ENCODE data around the gene PLAU.
A peak's percentile ranks its signal among the peaks of the same experiment; 100 is the strongest.
"Not testable (repeated sequence)": the region's sequence is repeated elsewhere in the genome, so short reads cannot be mapped to it uniquely, and the experiment has no call there.

Gene PLAU

GRCh38 chr10:73876971-73877370, 34.0 kb upstream of the PLAU start:
- no peak for DNase-seq

GRCh38 chr10:73877533-73878160, 33.3 kb upstream of the PLAU start:
- no peak for DNase-seq

- DNase-seq: no peak
Measured at GRCh38 chr10:73878365-73878764, 32.6 kb upstream of the PLAU start.

GRCh38 chr10:73879296-73880173, 31.4 kb upstream of the PLAU start:
- DNase-seq: peak; percentile 87

DNA sequence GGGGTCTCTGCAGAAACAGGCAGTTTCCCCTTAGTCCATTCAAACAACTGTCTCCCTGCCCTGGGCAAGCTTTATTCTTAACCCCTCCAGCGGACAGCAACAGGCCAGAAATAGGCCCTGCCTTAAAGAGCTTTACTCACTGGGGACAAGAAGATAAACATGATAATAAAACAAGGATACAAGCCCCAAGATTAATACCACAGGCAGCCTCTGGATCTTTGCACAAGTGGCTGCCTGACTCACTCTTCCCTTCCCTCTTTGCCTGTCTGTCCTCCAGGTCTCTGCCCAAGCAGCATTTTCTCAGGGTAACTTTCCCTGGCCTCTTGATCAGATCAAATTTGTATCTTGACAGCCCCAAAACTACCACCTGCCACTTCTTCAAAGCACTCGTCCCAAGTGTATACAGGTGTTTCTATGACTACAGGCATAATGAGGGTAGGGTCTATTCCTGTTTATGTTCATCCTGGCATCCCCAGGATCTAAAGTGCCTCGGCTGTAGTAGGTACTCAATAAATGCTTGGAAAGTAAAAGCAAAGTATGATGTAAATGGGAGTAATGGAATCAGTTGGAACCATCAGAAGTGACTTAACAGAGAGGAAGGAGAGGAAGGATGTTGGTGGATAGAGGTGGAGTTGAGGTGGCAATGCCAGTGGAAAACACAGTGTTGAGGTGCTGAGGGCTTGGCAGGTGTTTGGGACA, 29.6 kb upstream of the PLAU start:
- DNase-seq: no peak

DNA sequence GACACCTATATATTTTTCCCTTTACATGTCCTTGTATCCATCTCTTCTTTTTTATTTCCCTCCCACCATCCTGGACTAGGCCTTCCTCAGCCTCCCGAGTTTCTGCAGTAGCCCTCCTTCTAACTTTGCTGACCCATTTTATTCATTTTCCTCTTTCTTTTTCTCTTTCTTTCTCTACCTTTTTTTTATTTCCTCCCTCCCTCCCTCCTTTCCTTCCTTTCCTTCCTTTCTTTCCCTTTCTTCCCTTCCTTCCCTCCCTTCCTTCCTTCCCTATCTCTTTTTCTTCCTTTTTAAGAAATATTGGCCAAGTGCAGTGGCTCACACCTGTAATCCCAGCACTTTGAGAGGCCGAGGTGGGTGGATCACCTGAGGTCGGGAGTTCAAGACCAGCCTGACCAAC, 26.9 kb upstream of the PLAU start:
- DNase-seq: no peak

DNA sequence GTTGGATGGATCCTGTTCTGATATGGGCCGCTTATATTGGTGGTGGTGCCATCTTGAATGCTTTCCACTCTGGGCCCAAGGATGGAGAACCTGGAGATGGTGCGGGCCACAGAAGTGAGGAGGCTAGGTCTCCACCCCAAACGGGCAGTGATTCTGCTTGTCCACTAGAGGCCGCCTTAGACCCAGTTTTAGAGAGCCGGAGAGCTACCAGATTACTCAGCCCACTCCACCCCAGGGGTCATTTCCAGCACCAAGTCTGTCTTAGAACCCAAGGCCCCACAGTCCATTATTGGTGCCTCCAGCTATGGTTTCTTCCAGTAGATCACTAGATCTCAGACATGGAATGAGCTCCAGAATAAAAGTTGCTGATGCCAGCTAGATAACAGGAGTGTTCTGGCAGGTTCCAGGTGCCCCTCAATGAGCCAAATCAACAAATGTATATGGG, 24.8 kb upstream of the PLAU start:
- DNase-seq: peak; percentile 89

DNA sequence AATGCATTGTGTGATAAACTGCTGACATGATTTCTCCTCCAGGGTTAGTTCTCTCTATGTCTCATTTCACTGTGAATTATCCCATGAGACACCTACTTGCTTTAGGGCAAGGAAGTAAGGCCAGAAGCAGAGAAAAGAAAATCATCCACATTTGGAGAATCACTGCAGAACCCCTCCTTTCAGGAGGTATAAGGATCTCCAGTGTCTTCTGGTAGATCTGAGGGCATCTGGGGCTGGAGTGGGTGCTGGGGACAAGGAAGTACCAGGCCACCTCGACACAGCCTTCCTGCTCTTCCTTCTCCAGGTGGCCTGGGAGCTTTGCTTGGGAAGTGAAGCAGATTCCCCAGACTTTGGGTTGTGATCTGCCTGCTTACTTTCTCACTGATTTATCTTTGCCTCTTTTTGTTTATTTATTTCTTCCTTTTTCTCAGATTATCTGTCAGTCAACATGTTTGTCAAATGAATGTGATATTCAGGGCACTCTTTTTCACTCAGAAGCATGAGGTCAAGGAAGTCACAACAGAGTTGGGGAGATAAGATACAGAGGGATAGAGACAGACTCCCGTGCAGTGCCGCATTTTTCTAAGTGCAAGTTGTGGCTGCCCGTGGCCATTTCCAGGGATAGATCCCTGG, 24.2 kb upstream of the PLAU start:
- DNase-seq: no peak

GRCh38 chr10:73887294-73888039, 23.5 kb upstream of the PLAU start:
- peak; percentile 87 for DNase-seq

- peak; percentile 64 for DNase-seq
Measured at GRCh38 chr10:73888514-73888913, 22.4 kb upstream of the PLAU start.

GRCh38 chr10:73889014-73889413, 21.9 kb upstream of the PLAU start:
- peak; percentile 85 for DNase-seq

DNA sequence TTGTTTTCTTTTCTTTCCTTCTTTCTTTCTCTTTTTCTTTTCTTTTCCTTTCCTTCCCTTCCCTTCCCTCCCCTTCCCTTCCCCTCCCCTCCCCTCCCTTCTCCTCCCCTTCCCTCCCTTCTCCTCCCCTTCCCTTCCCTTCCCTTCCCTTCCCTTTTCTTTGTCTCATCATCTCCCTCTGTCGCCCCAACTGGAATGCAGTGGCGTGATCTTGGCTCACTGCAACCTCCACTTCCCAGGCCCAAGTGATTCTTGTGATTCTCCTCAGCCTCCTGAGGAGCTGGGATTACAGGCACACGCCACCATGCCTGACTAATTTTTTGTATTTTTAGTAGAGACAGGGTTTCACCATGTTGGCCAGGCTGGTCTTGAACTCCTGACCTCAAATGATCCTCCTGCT, 21.5 kb upstream of the PLAU start:
- DNase-seq: not testable (repeated sequence)

DNA sequence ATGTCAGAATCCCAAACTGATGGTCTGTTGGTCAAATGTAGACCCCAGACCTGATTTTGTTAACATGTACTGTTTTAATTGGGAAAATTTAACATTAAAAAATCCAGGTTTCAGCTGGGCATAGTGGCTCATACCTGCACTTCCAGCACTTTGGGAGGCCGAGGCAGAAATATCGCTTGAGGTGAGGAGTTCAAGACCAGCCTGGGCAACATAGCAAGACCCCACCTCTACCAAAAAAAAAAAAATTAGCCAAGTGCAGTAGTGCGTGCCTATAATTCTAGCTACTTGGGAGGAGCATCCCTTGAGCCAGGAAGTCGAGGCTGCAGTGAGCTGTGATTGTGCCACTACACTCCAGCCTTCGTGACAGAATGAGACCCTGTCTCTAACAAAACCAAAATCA, 20.7 kb upstream of the PLAU start:
- no peak for DNase-seq

GRCh38 chr10:73890830-73891229, 20.1 kb upstream of the PLAU start:
- DNase-seq: not testable (repeated sequence)

DNA sequence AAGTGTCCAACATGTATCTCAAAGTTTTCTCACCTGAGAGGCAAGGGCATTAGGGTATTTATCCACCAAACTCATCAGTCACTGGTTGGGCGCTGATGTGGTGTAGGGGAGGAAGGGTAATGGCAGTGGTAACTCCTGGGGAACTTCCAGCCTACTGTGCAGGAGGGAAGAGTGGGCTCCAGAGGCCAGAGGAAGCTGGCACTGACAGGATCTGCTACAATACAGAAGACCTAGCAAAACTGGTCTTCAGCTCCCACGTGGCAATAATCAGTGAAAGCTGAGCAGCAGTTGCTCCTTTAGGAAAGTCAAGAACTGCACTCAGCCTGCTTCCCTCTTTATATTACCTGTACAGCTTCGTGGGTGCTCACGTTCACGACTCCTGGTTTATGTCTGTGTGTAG, 19.4 kb upstream of the PLAU start:
- no peak for DNase-seq

DNA sequence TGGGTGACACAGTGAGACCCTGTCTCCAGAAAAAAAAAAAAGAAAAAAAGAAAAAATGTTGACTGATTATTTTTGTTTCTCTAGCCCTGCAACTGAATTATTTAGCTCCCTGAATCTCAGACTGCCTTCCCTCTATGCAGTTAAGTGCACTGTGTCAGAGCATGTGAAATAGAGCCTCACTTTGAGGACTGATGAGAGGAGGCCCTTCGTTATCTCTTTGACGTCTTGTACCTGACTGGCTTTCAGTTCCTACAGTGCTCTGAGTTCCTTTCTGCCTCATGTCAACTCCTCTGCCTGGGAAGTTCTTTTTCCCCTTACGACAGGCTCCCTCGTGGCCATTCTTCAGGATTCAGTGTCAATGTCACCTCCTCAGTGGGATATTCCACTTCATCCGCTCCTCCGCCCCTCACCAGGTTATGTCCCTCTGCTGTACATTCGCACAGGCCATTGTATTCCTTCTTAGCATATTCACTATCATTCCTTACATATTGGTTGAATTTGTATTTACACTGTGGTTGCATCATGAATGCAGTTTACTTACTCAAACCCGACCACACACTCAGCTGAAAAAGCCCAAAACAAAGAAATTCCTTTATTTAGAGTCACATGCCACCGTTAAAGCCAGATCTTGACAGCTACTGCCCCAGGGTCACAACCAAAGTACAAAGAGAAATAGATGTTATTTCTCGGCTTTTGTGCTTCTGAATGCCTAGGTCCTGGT, 18.5 kb upstream of the PLAU start:
- no peak for DNase-seq

DNA sequence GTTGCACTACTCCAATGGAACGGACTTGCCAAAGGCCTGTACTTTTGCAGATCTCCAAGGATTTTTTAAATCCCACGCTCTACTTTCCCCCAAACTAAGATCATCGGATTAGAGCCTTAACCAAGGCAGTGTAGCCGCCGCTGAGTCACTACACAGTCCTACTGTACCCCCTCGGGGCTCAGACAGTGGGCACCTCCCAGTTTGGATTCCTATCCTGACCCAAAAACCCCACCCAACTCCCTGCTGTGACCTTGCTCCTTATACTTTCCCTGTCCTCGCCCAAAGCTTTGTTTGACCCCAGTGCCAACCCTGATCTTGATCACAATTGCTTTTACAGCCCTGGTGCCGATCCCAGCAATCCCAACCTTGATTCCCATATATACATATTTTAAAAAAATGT, 17.5 kb upstream of the PLAU start:
- no peak for DNase-seq

GRCh38 chr10:73894245-73894971, 16.5 kb upstream of the PLAU start:
- no peak for DNase-seq

- not testable (repeated sequence) for DNase-seq
Measured at GRCh38 chr10:73895381-73895780, 15.6 kb upstream of the PLAU start.

- no peak for DNase-seq
Measured at GRCh38 chr10:73897693-73898092, 13.2 kb upstream of the PLAU start.

All from islet precursor cell (in vitro differentiated cells).